ENCODE measurements around the gene PPFIA1. TPM values are rescaled to one million over a fixed set of nuclear protein-coding genes. Genes with fewer than 3 reads are reported as not detected.

The PPFIA1 gene
- polyA plus RNA-seq, 2 of the 4 experiments (the other 2 are of a cell fraction): 23.3 to 45.6 TPM

- TF ChIP-seq NFE2L2 (conservative IDR thresholded peaks at IDR 0.05; ENCODE audit: low read length) (no peak), ZFP36 (IDR thresholded peaks at IDR 0.05; ENCODE audit: borderline replicate concordance, partially characterized antibody) (no peak), FOXS1 (CRISPR knock-in tag; IDR thresholded peaks at IDR 0.05) (no peak), TP53 (CRISPR knock-in tag; IDR thresholded peaks at IDR 0.05) (no peak), POLR2AphosphoS2 (conservative IDR thresholded peaks at IDR 0.05; ENCODE audit: low read length) (no peak)
- Histone ChIP-seq H3K4me3 (no peak overlapping the region), H3K27ac (no peak overlapping the region), H3K9me3 (no peaks in the 10 kb centered on the region), H3K4me1 (no peaks in the 10 kb centered on the region), H3K4me2 (no peak overlapping the region)
- DNase-seq (ENCODE audit: low read depth in 1 of 2, low spot score in 1 of 2) (no peak), FAIRE-seq (no peak), ATAC-seq (0 out of 6 replicates have a peak, but pooled peaks of 1 of the 2 experiments have one; percentile 18)
- 94% methylated on average over 14 of the region's 14 CpGs for WGBS (ENCODE audit: missing lambda C conversion rate)
- CTCF ChIA-PET: interaction anchor here (0.9 kb wide), 1 partner anchor 10 kb away, joined by 3 read pairs; no protein-coding TSS in a partner anchor
- POLR2A ChIA-PET: no interaction called here
Measured at GRCh38 chr11:70424765-70425344, 154.4 kb downstream of the PPFIA1 start.

GRCh38 chr11:70427436-70427835 is 156.9 kb downstream of the PPFIA1 start:
- TF ChIP-seq EHMT2 (IDR thresholded peaks at IDR 0.05; ENCODE audit: low read depth) (no peak), SREBF2 (IDR thresholded peaks at IDR 0.05) (no peak), MAZ (IDR thresholded peaks at IDR 0.05; ENCODE audit: borderline replicate concordance, low read depth, low read length) (no peak), PBX3 (IDR thresholded peaks at IDR 0.05) (no peak), ZSCAN20 (CRISPR knock-in tag; IDR thresholded peaks at IDR 0.05) (no peak), EP300 (IDR thresholded peaks at IDR 0.05) (no peak), ZFP36 (IDR thresholded peaks at IDR 0.05; ENCODE audit: borderline replicate concordance, partially characterized antibody) (no peak), GATA3 (IDR thresholded peaks at IDR 0.05; ENCODE audit: borderline replicate concordance) (no peak), ZNF302 (CRISPR knock-in tag; IDR thresholded peaks at IDR 0.05) (no peak), MAX (IDR thresholded peaks at IDR 0.05) (no peak), HOXA7 (CRISPR knock-in tag; IDR thresholded peaks at IDR 0.05) (no peak), BCL3 (IDR thresholded peaks at IDR 0.05) (no peak), NFE2L2 (conservative IDR thresholded peaks at IDR 0.05; ENCODE audit: low read length) (no peak), JUN (IDR thresholded peaks at IDR 0.05) (no peak), TP53 (CRISPR knock-in tag; IDR thresholded peaks at IDR 0.05) (no peak), FOSB (CRISPR knock-in tag; IDR thresholded peaks at IDR 0.05) (no peak), MYC (IDR thresholded peaks at IDR 0.05; ENCODE audit: borderline replicate concordance, low read length) (no peak), NPAS2 (CRISPR knock-in tag; IDR thresholded peaks at IDR 0.05; ENCODE audit: borderline replicate concordance) (no peak)
- no peak overlapping the region for H3K4me2 ChIP-seq
- DNase-seq (ENCODE audit: low read depth in 1 of 2, low spot score in 1 of 2) (no peak), FAIRE-seq (no peak), ATAC-seq (no peak)
- no peak overlapping the region for H3K4me3 ChIP-seq
- CTCF ChIA-PET: interaction anchor here (0.6 to 1.5 kb wide), 2 partner anchors 9 to 347 kb away, joined by 3 to 4 read pairs; no protein-coding TSS in a partner anchor
- no peaks in the 10 kb centered on the region for H3K9me3 ChIP-seq
- WGBS (ENCODE audit: missing lambda C conversion rate): 94% methylated on average over 11 of the region's 11 CpGs
- no peaks in the 10 kb centered on the region for H3K4me1 ChIP-seq
- POLR2A ChIA-PET: no interaction called here
- no peak overlapping the region for H3K27ac ChIP-seq

- FAIRE-seq (no peak), DNase-seq (ENCODE audit: low read depth in 1 of 2, low spot score in 1 of 2) (no peak), ATAC-seq (no peak)
- 94% methylated on average over 18 of the region's 18 CpGs for WGBS (ENCODE audit: missing lambda C conversion rate)
- no peak overlapping the region for H3K27ac ChIP-seq
- CTCF ChIA-PET: no interaction called here
- TF ChIP-seq ESRRA (IDR thresholded peaks at IDR 0.05; ENCODE audit: borderline replicate concordance, low read length) (no peak), EHF (CRISPR knock-in tag; IDR thresholded peaks at IDR 0.05) (no peak), ZC3H11A (IDR thresholded peaks at IDR 0.05) (no peak), ZFP36 (IDR thresholded peaks at IDR 0.05; ENCODE audit: borderline replicate concordance, partially characterized antibody) (no peak), HOXB13 (CRISPR knock-in tag; IDR thresholded peaks at IDR 0.05; ENCODE audit: low read depth) (no peak), PHF8 (IDR thresholded peaks at IDR 0.05; ENCODE audit: borderline replicate concordance, low read depth) (no peak), MAX (IDR thresholded peaks at IDR 0.05) (no peak), ZSCAN20 (CRISPR knock-in tag; IDR thresholded peaks at IDR 0.05) (no peak), JUNB (IDR thresholded peaks at IDR 0.05) (no peak), EP300 (IDR thresholded peaks at IDR 0.05) (no peak), SREBF2 (IDR thresholded peaks at IDR 0.05) (no peak)
- H3K9me3 ChIP-seq: no peaks in the 10 kb centered on the region
- POLR2A ChIA-PET: no interaction called here
- H3K4me2 ChIP-seq: no peak overlapping the region
- H3K4me1 ChIP-seq: no peaks in the 10 kb centered on the region
- H3K4me3 ChIP-seq: no peak overlapping the region
Measured at GRCh38 chr11:70428701-70429427, 158.4 kb downstream of the PPFIA1 start.
